Measurements from ENCODE around the gene CNIH3.

CNIH3 gene

DNA sequence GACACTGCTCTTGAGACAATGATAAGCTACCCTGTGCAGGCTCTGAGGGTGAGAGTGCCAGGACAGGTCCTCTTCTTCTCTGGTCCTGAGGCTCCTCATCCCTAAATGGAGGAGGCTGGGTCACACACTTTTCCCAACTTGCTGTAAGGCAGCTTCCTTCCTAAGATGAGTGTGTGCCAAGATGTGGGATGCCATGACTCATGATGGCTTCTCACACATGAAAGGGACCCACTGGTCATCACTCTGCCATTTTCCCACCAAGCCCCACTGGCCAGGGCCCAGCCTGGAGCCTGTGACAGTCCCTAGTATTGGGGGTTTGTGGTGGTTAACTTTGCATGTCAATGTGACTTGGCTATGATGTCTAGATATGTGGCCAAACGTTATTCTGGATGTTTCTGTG, 54.4 kb downstream of the CNIH3 start:
- TF ChIP-seq, protein P1, sequence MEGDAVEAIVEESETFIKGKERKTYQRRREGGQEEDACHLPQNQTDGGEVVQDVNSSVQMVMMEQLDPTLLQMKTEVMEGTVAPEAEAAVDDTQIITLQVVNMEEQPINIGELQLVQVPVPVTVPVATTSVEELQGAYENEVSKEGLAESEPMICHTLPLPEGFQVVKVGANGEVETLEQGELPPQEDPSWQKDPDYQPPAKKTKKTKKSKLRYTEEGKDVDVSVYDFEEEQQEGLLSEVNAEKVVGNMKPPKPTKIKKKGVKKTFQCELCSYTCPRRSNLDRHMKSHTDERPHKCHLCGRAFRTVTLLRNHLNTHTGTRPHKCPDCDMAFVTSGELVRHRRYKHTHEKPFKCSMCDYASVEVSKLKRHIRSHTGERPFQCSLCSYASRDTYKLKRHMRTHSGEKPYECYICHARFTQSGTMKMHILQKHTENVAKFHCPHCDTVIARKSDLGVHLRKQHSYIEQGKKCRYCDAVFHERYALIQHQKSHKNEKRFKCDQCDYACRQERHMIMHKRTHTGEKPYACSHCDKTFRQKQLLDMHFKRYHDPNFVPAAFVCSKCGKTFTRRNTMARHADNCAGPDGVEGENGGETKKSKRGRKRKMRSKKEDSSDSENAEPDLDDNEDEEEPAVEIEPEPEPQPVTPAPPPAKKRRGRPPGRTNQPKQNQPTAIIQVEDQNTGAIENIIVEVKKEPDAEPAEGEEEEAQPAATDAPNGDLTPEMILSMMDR (IDR thresholded peaks at IDR 0.05; ENCODE audit: low read depth, low read length), result no peak
- no peak for DNase-seq (ENCODE audit: extremely low read depth, low read depth)

DNA sequence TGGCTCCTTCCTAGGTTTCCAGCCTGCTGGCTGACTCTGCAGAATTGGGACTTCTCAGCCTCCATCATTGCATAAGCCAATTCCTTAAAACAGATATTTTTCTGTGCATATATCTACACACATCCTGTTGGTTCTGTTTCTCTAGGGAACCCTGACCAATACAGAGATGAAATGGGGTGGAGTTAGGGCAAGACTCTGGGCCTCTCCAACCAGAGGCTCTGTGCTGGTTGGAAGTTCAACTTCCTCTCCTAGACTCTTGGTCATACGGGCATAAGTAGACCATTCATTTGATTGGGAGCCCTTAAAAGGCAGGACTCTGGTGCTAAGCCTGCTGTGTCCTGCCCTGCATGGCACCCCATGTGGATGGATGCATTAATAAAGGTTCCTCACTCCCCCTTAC, 55.0 kb downstream of the CNIH3 start:
- DNase-seq (ENCODE audit: extremely low read depth, low read depth), result no peak
- TF ChIP-seq, protein P1 (IDR thresholded peaks at IDR 0.05; ENCODE audit: low read depth, low read length), result no peak

DNA sequence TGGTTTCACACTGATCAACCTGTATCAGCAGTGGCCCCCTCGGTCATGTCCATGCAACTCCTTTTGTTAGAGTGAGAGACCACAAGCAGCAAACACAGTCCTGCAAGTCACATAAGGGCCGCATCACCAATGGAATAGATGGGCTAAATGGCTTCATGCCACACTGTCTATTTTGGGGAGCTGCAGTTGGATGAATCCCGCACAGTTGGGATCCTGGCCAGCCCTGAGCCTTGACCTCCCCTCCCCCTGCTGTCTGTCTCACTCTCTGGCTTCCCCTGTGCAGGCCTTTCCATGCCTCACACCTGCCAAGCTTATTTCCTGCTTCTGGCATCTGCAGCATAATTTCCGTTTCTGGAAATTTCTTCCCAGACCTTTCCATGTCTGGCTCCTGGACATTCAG, 57.0 kb downstream of the CNIH3 start:
- TF ChIP-seq, protein P1 (IDR thresholded peaks at IDR 0.05; ENCODE audit: low read depth, low read length), result no peak

DNA sequence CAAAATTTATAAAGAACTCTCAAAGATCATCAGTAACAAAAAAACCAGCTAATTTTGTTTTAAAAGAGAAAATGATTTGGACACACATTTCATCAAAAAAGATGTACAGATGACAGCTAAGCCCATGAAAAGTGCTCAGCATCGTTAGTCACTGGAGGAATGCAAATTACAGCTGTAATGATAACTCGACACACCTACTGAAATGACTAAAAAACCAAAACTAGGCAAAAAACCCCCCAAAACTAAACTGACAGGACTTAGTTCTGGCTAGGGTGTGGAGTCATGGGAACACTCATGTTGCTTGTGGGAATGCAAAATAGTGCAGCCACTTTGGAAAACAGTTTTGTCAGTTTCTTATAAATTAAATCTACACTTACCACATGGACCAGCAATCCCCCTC, 59.5 kb downstream of the CNIH3 start:
- TF ChIP-seq, protein P1 (IDR thresholded peaks at IDR 0.05; ENCODE audit: low read depth, low read length), result no peak
- no peak for DNase-seq (ENCODE audit: extremely low read depth, low read depth)

More for the DNA sequence above, 57.0 kb downstream of the CNIH3 start:
- no peak for DNase-seq (ENCODE audit: extremely low read depth, low read depth)

DNA sequence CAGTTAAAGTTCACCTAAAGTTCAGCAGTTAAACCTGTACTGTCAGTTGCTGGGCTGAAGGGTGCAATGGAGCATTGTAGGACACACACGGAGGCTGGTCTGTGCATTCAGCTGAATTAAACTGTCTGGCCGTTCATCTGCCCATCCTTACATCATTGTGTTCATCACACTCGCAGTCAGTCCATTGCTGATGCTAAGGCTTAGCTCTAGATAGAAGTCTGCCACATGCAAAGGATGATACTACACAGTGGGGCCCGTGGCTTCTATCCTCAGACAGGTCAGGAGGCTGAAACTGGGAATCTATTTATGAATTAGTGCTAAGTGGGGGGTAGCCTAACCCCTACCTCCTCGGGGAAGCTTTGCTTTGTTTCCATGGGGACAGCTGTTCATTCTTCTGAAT, 60.4 kb downstream of the CNIH3 start:
- no peak for DNase-seq (ENCODE audit: extremely low read depth, low read depth)
- TF ChIP-seq, protein P1 (IDR thresholded peaks at IDR 0.05; ENCODE audit: low read depth, low read length), result no peak

DNA sequence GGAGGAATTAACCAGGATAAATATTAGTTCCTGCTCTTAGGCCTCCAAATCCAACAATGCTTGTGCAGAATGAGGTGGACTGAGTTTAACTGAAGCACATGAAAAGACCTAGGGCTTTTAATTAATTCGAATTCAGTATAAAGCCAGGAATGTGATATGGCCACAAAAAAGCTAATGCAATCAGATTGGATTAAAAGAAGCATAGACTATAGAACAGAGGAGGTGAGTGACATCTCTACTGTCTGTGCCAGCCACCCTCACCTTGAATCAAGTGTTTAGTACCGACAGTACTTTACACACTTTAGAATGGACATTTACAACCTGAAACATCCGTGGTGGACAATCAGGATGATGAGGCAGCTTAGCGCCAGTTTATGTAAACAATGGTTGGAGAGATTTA, 62.1 kb downstream of the CNIH3 start:
- DNase-seq (ENCODE audit: extremely low read depth, low read depth), result no peak
- TF ChIP-seq, protein P1 (IDR thresholded peaks at IDR 0.05; ENCODE audit: low read depth, low read length), result no peak

DNA sequence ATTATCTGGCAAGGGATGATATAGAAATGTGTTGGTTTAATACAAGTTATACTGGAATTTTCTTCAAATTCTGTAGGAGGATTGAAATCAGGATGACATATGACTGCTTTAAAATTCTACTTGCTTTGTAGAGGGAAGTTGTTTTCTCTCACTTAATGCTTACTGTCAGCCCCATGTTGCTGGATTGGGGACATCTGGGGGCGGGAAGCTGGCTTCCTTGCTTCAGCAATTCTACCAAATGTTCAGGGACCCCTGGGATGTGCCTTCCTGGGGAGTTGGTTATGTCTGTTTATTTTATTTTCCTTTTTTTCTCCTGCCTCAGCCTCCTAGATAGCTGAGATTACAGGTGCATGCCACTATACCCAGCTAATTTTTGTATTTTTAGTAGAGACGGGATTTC, 63.5 kb downstream of the CNIH3 start:
- DNase-seq (ENCODE audit: extremely low read depth, low read depth), result no peak
- TF ChIP-seq, protein P1 (IDR thresholded peaks at IDR 0.05; ENCODE audit: low read depth, low read length), result no peak
